HL-60 (cell line): ENCODE results near the gene BTC.

Experiments
- DNase-seq, 2 experiments: peaks; one replicate each; pipeline ENCODE4 v3.0.0-alpha.2; 2010 to 2020; ENCODE audit warnings: low read depth in 1 of 2, low spot score in 1 of 2
- H3K27ac ChIP-seq: fragments of 250-450 bp; sonication (Bioruptor Pico); replicated peaks from 2 replicates; pipeline ENCODE4 v1.5.1; 2020; ENCODE audit warnings: mild to moderate bottlenecking, moderate library complexity
- H3K27me3 ChIP-seq: fragments of 250-450 bp; sonication (Bioruptor Pico); 2 replicates; pipeline ENCODE4 v1.5.1; 2021; ENCODE audit warnings: mild to moderate bottlenecking, moderate library complexity; ENCODE audit not compliant: insufficient read depth, poor library complexity, severe bottlenecking
- H3K4me3 ChIP-seq: replicated peaks from 2 replicates; pipeline ENCODE4 v1.5.1; 2011; ENCODE audit warnings: mild to moderate bottlenecking, control low read depth, low read length; ENCODE audit not compliant: insufficient read depth
- GABPA ChIP-seq: IDR thresholded peaks from 2 replicates; pipeline ENCODE4 v1.6.1; 2012; ENCODE audit warnings: low read depth
- POLR2AphosphoS5 ChIP-seq: IDR thresholded peaks from 2 replicates; pipeline ENCODE4 v1.6.1; 2012; ENCODE audit warnings: low read depth
- SPI1 ChIP-seq: IDR thresholded peaks from 2 replicates; pipeline ENCODE4 v1.6.1; 2012; ENCODE audit warnings: low read depth, mild to moderate bottlenecking, borderline replicate concordance
- TF ChIP-seq, protein P1 (sequence below): IDR thresholded peaks from 2 replicates; pipeline ENCODE4 v1.6.1; 2012; ENCODE audit warnings: low read depth; ENCODE audit not compliant: insufficient replicate concordance
- TF ChIP-seq, protein P2 (sequence below): IDR thresholded peaks from one replicate; pipeline ENCODE4 v1.5.1; 2011; ENCODE audit warnings: low read length, control low read depth, inconsistent platforms; ENCODE audit not compliant: insufficient read depth

BTC gene

DNA sequence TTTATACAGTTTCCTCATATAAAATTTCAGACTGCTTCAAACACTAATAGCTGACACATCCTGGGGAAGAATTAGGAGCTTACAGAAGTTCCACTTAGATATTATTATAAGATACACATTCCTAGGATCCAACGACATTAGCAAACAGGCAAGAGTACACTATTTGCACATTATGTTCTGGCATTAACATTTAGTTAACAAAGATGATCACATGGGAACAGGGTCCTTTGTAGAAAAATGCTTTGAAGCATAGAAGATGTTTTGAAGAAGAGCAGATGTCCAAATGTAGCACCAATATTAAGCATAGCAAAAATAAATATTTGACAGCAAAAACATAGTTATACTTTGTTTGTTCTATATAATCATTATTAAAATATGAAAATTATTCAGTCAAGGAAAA, 52.1 kb downstream of the BTC start:
- no peak for DNase-seq
- H3K27me3 ChIP-seq = no peaks in the 10 kb centered on the region
- TF ChIP-seq, protein P1, sequence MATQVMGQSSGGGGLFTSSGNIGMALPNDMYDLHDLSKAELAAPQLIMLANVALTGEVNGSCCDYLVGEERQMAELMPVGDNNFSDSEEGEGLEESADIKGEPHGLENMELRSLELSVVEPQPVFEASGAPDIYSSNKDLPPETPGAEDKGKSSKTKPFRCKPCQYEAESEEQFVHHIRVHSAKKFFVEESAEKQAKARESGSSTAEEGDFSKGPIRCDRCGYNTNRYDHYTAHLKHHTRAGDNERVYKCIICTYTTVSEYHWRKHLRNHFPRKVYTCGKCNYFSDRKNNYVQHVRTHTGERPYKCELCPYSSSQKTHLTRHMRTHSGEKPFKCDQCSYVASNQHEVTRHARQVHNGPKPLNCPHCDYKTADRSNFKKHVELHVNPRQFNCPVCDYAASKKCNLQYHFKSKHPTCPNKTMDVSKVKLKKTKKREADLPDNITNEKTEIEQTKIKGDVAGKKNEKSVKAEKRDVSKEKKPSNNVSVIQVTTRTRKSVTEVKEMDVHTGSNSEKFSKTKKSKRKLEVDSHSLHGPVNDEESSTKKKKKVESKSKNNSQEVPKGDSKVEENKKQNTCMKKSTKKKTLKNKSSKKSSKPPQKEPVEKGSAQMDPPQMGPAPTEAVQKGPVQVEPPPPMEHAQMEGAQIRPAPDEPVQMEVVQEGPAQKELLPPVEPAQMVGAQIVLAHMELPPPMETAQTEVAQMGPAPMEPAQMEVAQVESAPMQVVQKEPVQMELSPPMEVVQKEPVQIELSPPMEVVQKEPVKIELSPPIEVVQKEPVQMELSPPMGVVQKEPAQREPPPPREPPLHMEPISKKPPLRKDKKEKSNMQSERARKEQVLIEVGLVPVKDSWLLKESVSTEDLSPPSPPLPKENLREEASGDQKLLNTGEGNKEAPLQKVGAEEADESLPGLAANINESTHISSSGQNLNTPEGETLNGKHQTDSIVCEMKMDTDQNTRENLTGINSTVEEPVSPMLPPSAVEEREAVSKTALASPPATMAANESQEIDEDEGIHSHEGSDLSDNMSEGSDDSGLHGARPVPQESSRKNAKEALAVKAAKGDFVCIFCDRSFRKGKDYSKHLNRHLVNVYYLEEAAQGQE = no peak
- TF ChIP-seq, protein P2, sequence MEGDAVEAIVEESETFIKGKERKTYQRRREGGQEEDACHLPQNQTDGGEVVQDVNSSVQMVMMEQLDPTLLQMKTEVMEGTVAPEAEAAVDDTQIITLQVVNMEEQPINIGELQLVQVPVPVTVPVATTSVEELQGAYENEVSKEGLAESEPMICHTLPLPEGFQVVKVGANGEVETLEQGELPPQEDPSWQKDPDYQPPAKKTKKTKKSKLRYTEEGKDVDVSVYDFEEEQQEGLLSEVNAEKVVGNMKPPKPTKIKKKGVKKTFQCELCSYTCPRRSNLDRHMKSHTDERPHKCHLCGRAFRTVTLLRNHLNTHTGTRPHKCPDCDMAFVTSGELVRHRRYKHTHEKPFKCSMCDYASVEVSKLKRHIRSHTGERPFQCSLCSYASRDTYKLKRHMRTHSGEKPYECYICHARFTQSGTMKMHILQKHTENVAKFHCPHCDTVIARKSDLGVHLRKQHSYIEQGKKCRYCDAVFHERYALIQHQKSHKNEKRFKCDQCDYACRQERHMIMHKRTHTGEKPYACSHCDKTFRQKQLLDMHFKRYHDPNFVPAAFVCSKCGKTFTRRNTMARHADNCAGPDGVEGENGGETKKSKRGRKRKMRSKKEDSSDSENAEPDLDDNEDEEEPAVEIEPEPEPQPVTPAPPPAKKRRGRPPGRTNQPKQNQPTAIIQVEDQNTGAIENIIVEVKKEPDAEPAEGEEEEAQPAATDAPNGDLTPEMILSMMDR = no peak
- TF ChIP-seq GABPA (no peak), POLR2AphosphoS5 (no peak), SPI1 (no peak)
- H3K4me3 ChIP-seq = no peak overlapping the region
- no peak overlapping the region for H3K27ac ChIP-seq

DNA sequence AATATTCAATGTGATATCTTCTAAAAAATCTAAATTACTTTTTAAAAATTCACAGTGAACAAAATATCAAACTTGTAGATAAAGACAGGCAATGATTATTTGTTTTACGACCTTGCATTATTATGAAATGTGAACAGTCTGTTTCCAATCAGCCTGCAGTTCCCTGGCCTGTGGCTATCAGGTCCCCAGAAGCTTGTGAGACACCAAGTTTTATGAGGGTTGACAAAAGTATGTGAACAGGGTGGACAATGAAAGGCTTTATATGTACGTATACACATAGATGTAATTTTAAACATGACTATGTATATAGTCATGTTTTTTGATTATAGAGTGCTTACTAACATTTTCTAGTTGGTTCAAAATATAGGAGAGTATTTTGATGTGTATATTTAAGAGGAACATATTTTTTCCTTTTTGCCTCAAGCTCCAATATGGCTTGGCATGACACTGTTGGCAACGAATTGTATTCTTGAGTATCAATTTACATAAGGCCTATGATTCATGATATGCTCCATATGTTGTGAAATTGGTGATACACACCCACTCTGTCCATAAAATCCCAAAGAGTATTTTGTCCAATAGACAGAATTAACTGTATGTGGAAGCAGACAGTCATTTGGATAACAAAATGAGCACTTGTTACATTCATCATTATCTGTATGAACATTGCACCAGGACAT, 55.7 kb downstream of the BTC start:
- Histone ChIP-seq H3K27ac (no peak overlapping the region), H3K27me3 (no peaks in the 10 kb centered on the region), H3K4me3 (no peak overlapping the region)
- TF ChIP-seq POLR2AphosphoS5 (no peak), GABPA (no peak), SPI1 (no peak)
- TF ChIP-seq, protein P1 = no peak
- TF ChIP-seq, protein P2 = no peak
- no peak for DNase-seq

DNA sequence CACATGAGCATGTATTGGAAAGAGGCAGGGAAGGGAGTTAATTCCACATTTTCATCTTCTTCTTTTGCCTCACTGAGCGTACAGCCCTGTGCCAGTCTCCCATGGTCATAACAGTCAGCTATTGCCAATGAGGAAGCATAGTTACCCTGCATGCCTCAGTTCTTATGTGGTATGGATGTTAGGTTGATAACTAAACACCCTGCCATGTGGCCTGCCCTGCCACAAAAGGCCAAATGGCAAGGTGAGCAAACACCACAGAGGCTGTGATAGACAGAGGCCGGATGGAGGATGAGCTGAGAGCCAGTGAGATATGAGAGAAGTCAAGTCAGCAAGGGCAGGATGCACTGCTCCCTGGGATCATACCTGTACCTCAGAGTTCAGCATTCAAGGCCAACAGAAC, 59.3 kb downstream of the BTC start:
- H3K4me3 ChIP-seq = no peak overlapping the region
- H3K27ac ChIP-seq = no peak overlapping the region
- no peak for TF ChIP-seq GABPA
- no peak for TF ChIP-seq POLR2AphosphoS5
- no peak for TF ChIP-seq SPI1
- TF ChIP-seq, protein P1 = no peak
- TF ChIP-seq, protein P2 = no peak
- no peak for DNase-seq
- no peaks in the 10 kb centered on the region for H3K27me3 ChIP-seq
